ENCODE measurements around the gene ESRRG. TPM values are rescaled to one million over a fixed set of nuclear protein-coding genes. Genes with fewer than 3 reads are reported as not detected.
A peak's percentile ranks its signal among the peaks of the same experiment; 100 is the strongest.

ESRRG gene
- total and polyA plus RNA-seq, 2 experiments from 2014 or later, result not detected

- no peak overlapping the region for H3K27ac ChIP-seq
- peak overlapping the region; percentile 43; the same call in 1 of the 2 replicates for H2AFZ ChIP-seq
- H3K4me3 ChIP-seq, result peak overlapping the region; percentile 40; the same call in 1 of the 2 replicates
- no peak for TF ChIP-seq EZH2 (IDR thresholded peaks at IDR 0.05; ENCODE audit: insufficient read depth, poor library complexity, severe bottlenecking)
- no peak for TF ChIP-seq EZH2phosphoT487 (IDR thresholded peaks at IDR 0.05; ENCODE audit: insufficient read depth, low read depth)
- in situ Hi-C loops (cut with MboI), result no loop called here
- H3K9ac ChIP-seq, result no peak overlapping the region
- H3K4me1 ChIP-seq (ENCODE audit: insufficient read depth), result no peaks in the 10 kb centered on the region
- H4K20me1 ChIP-seq (ENCODE audit: insufficient read depth), result no peaks in the 10 kb centered on the region
- H3F3A ChIP-seq (ENCODE audit: insufficient read depth), result no peaks in the 10 kb centered on the region
- no peaks in the 10 kb centered on the region for H3K79me2 ChIP-seq (ENCODE audit: insufficient read depth)
- H3K9me3 ChIP-seq (ENCODE audit: low read depth), result no peaks in the 10 kb centered on the region
- no peaks in the 10 kb centered on the region for H3K36me3 ChIP-seq (ENCODE audit: low read depth)
- WGBS, 2 experiments (ENCODE audit: low coverage in 1 of 2, low lambda C conversion rate in 2 of 2, missing lambda C conversion rate in 2 of 2), result 5 to 9% methylated on average over 8 of the region's 8 CpGs
- DNase-seq, result no peak
- H3K27me3 ChIP-seq (replicated peaks; ENCODE audit: insufficient read depth), result no peaks in the 10 kb centered on the region
- H3K4me2 ChIP-seq (ENCODE audit: unreplicated experiment), result no peak overlapping the region
- no peaks in the 10 kb centered on the region for H3K9me2 ChIP-seq (ENCODE audit: insufficient read depth)
These were observed 204.2 kb downstream of the ESRRG start for GRCh38 chr1:216518844-216519627.

- H3K4me2 ChIP-seq (ENCODE audit: unreplicated experiment), result no peak overlapping the region
- H3K9ac ChIP-seq, result no peak overlapping the region
- H3K9me3 ChIP-seq (ENCODE audit: low read depth), result no peaks in the 10 kb centered on the region
- no peak overlapping the region for H2AFZ ChIP-seq
- DNase-seq, result no peak
- no peaks in the 10 kb centered on the region for H3K36me3 ChIP-seq (ENCODE audit: low read depth)
- H3K9me2 ChIP-seq (ENCODE audit: insufficient read depth), result no peaks in the 10 kb centered on the region
- 13 to 16% methylated on average over 7 of the region's 7 CpGs for WGBS, 2 experiments (ENCODE audit: low coverage in 1 of 2, low lambda C conversion rate in 2 of 2, missing lambda C conversion rate in 2 of 2)
- no peak overlapping the region for H3K27ac ChIP-seq
- H3K4me1 ChIP-seq (ENCODE audit: insufficient read depth), result no peaks in the 10 kb centered on the region
- no peak overlapping the region for H3K4me3 ChIP-seq
- H3K27me3 ChIP-seq (replicated peaks; ENCODE audit: insufficient read depth), result no peaks in the 10 kb centered on the region; the same call in 1 of the 2 replicates
- in situ Hi-C loops (cut with MboI), result no loop called here
- no peak for TF ChIP-seq EZH2 (IDR thresholded peaks at IDR 0.05; ENCODE audit: insufficient read depth, poor library complexity, severe bottlenecking)
- no peak for TF ChIP-seq EZH2phosphoT487 (IDR thresholded peaks at IDR 0.05; ENCODE audit: insufficient read depth, low read depth)
- no peaks in the 10 kb centered on the region for H3K79me2 ChIP-seq (ENCODE audit: insufficient read depth)
- H4K20me1 ChIP-seq (ENCODE audit: insufficient read depth), result no peaks in the 10 kb centered on the region
- H3F3A ChIP-seq (ENCODE audit: insufficient read depth), result no peaks in the 10 kb centered on the region
These were observed 220.6 kb downstream of the ESRRG start for GRCh38 chr1:216502528-216503162.

GRCh38 chr1:216500273-216500967, 222.8 kb downstream of the ESRRG start:
- Histone ChIP-seq H2AFZ (no peak overlapping the region), H3F3A (ENCODE audit: insufficient read depth) (no peaks in the 10 kb centered on the region), H3K27me3 (replicated peaks; ENCODE audit: insufficient read depth) (no peaks in the 10 kb centered on the region; the same call in 1 of the 2 replicates), H3K27ac (no peak overlapping the region), H3K4me3 (no peak overlapping the region), H3K9ac (no peak overlapping the region), H3K79me2 (ENCODE audit: insufficient read depth) (no peaks in the 10 kb centered on the region), H3K9me3 (ENCODE audit: low read depth) (no peaks in the 10 kb centered on the region), H3K9me2 (ENCODE audit: insufficient read depth) (no peaks in the 10 kb centered on the region), H3K4me2 (ENCODE audit: unreplicated experiment) (no peak overlapping the region), H4K20me1 (ENCODE audit: insufficient read depth) (no peaks in the 10 kb centered on the region), H3K36me3 (ENCODE audit: low read depth) (no peaks in the 10 kb centered on the region), H3K4me1 (ENCODE audit: insufficient read depth) (no peaks in the 10 kb centered on the region)
- in situ Hi-C loops (cut with MboI), result no loop called here
- TF ChIP-seq EZH2phosphoT487 (IDR thresholded peaks at IDR 0.05; ENCODE audit: insufficient read depth, low read depth) (no peak), EZH2 (IDR thresholded peaks at IDR 0.05; ENCODE audit: insufficient read depth, poor library complexity, severe bottlenecking) (no peak)
- WGBS, 2 experiments (ENCODE audit: low coverage in 1 of 2, low lambda C conversion rate in 2 of 2, missing lambda C conversion rate in 2 of 2), result 11 to 12% methylated on average over 3 of the region's 3 CpGs
- no peak for DNase-seq

- Histone ChIP-seq H2AFZ (no peak overlapping the region), H3K9me2 (ENCODE audit: insufficient read depth) (no peaks in the 10 kb centered on the region), H3K9ac (no peak overlapping the region), H3K4me2 (ENCODE audit: unreplicated experiment) (no peak overlapping the region), H3K36me3 (ENCODE audit: low read depth) (no peaks in the 10 kb centered on the region), H3K27ac (no peak overlapping the region), H3K27me3 (replicated peaks; ENCODE audit: insufficient read depth) (no peaks in the 10 kb centered on the region; the same call in 1 of the 2 replicates), H3K9me3 (ENCODE audit: low read depth) (no peaks in the 10 kb centered on the region), H4K20me1 (ENCODE audit: insufficient read depth) (no peaks in the 10 kb centered on the region), H3F3A (ENCODE audit: insufficient read depth) (no peaks in the 10 kb centered on the region), H3K79me2 (ENCODE audit: insufficient read depth) (no peaks in the 10 kb centered on the region), H3K4me3 (no peak overlapping the region), H3K4me1 (ENCODE audit: insufficient read depth) (no peaks in the 10 kb centered on the region)
- no peak for DNase-seq
- TF ChIP-seq EZH2phosphoT487 (IDR thresholded peaks at IDR 0.05; ENCODE audit: insufficient read depth, low read depth), result no peak
- no peak for TF ChIP-seq EZH2 (IDR thresholded peaks at IDR 0.05; ENCODE audit: insufficient read depth, poor library complexity, severe bottlenecking)
- WGBS, 2 experiments (ENCODE audit: low coverage in 1 of 2, low lambda C conversion rate in 2 of 2, missing lambda C conversion rate in 2 of 2), result 36 to 44% methylated on average over 8 of the region's 8 CpGs
- in situ Hi-C loops (cut with MboI), result no loop called here
These were observed 223.5 kb downstream of the ESRRG start for GRCh38 chr1:216499581-216500272.

Data from GM23248 (cell line).